Loucy (cell line): ENCODE measurements around the gene MICAL3.

Experiments
- H2AFZ ChIP-seq: fragments of 200-600 bp; sonication (generic); 2 replicates; pipeline ENCODE4 v1.6.0; 2016; ENCODE audit warnings: antibody characterized with exemption, mild to moderate bottlenecking, low read length, moderate library complexity
- H3F3A ChIP-seq: fragments of 200-600 bp; 2 replicates; pipeline ENCODE4 v1.6.0; 2016; ENCODE audit warnings: antibody characterized with exemption, low read depth, mild to moderate bottlenecking
- H3K27me3 ChIP-seq: fragments of 200-600 bp; sonication (generic); 2 replicates; pipeline ENCODE4 v1.6.1; 2014; ENCODE audit warnings: low read length, mild to moderate bottlenecking; ENCODE audit not compliant: insufficient read depth, poor library complexity, severe bottlenecking
- H3K36me3 ChIP-seq: fragments of 200-600 bp; sonication (generic); 2 replicates; pipeline ENCODE4 v1.6.1; 2016; ENCODE audit warnings: low read length; ENCODE audit not compliant: insufficient read depth
- H3K4me1 ChIP-seq: fragments of 200-600 bp; sonication (generic); 2 replicates; pipeline ENCODE4 v1.5.1; 2014; ENCODE audit warnings: low read length, mild to moderate bottlenecking; ENCODE audit not compliant: insufficient read depth, poor library complexity, severe bottlenecking
- H3K4me2 ChIP-seq: fragments of 200-600 bp; sonication (generic); 2 replicates; pipeline ENCODE4 v1.6.0; 2014; ENCODE audit warnings: antibody characterized with exemption, low read length, low read depth, mild to moderate bottlenecking; ENCODE audit not compliant: poor library complexity, severe bottlenecking
- H3K4me3 ChIP-seq: fragments of 200-600 bp; sonication (generic); 2 replicates; pipeline ENCODE4 v1.5.1; 2014; ENCODE audit warnings: low read length, mild to moderate bottlenecking, mixed read lengths; ENCODE audit not compliant: poor library complexity, severe bottlenecking
- H3K79me2 ChIP-seq: fragments of 200-600 bp; sonication (generic); 2 replicates; pipeline ENCODE4 v1.6.1; 2014; ENCODE audit warnings: low read length; ENCODE audit not compliant: insufficient read depth
- H3K9ac ChIP-seq: fragments of 200-600 bp; sonication (generic); 2 replicates; pipeline ENCODE4 v1.6.0; 2014; ENCODE audit warnings: mild to moderate bottlenecking, low read depth, low read length, moderate library complexity; ENCODE audit not compliant: poor library complexity, severe bottlenecking
- H3K9me2 ChIP-seq: fragments of 200-600 bp; sonication (generic); replicated peaks from 2 replicates; pipeline ENCODE4 v1.6.1; 2016; ENCODE audit warnings: low read depth, low read length, mixed read lengths
- H3K9me3 ChIP-seq: fragments of 200-600 bp; sonication (generic); 2 replicates; pipeline ENCODE4 v1.6.1; 2014; ENCODE audit warnings: mild to moderate bottlenecking, antibody characterized with exemption, low read length, low read depth; ENCODE audit not compliant: insufficient read depth
- H4K20me1 ChIP-seq: fragments of 200-600 bp; sonication (generic); 2 replicates; pipeline ENCODE4 v1.6.0; 2014; ENCODE audit warnings: antibody characterized with exemption, low read length, mild to moderate bottlenecking; ENCODE audit not compliant: insufficient read depth, poor library complexity, severe bottlenecking
- CTCF ChIP-seq: fragments of 200-600 bp; sonication (generic); conservative IDR thresholded peaks from 2 replicates; pipeline ENCODE4 v1.5.1; 2014; ENCODE audit warnings: mild to moderate bottlenecking, antibody characterized with exemption, low read length
- EZH2phosphoT487 ChIP-seq: fragments of 200-600 bp; IDR thresholded peaks from 2 replicates; pipeline ENCODE4 v1.6.1; 2018; ENCODE audit warnings: antibody characterized with exemption, mild to moderate bottlenecking, moderate library complexity, borderline replicate concordance

The MICAL3 gene

GRCh38 chr22:17871726-17872458 is 152.5 kb downstream of the MICAL3 start:
- Histone ChIP-seq H3K9ac (no peak overlapping the region), H4K20me1 (no peaks in the 10 kb centered on the region), H3K4me3 (no peak overlapping the region), H3K9me3 (no peaks in the 10 kb centered on the region), H3K4me2 (no peak overlapping the region), H3K36me3 (peaks cover 52% of the 10 kb centered on the region; the same call in 1 of the 2 replicates), H3F3A (peaks cover 9% of the 10 kb centered on the region; the same call in 1 of the 2 replicates), H3K27me3 (no peaks in the 10 kb centered on the region), H3K4me1 (peaks cover 19% of the 10 kb centered on the region), H2AFZ (no peak overlapping the region), H3K79me2 (no peaks in the 10 kb centered on the region), H3K9me2 (no peaks in the 10 kb centered on the region)
- TF ChIP-seq EZH2phosphoT487 (no peak), CTCF (no peak)

GRCh38 chr22:17870407-17870806 is 154.0 kb downstream of the MICAL3 start:
- Histone ChIP-seq H3K9ac (no peak overlapping the region), H3K4me2 (no peak overlapping the region), H2AFZ (no peak overlapping the region), H3K9me3 (no peaks in the 10 kb centered on the region), H3K9me2 (no peaks in the 10 kb centered on the region), H4K20me1 (no peaks in the 10 kb centered on the region), H3F3A (peaks cover 12% of the 10 kb centered on the region; the same call in 1 of the 2 replicates), H3K27me3 (no peaks in the 10 kb centered on the region), H3K36me3 (peaks cover 61% of the 10 kb centered on the region; the same call in 1 of the 2 replicates), H3K4me1 (peaks cover 19% of the 10 kb centered on the region), H3K4me3 (no peak overlapping the region), H3K79me2 (no peaks in the 10 kb centered on the region)
- TF ChIP-seq CTCF (no peak), EZH2phosphoT487 (no peak)

- H3K4me1 ChIP-seq, result peaks cover 19% of the 10 kb centered on the region
- peaks cover 12% of the 10 kb centered on the region; the same call in 1 of the 2 replicates for H3F3A ChIP-seq
- no peak overlapping the region for H3K4me2 ChIP-seq
- peaks cover 67% of the 10 kb centered on the region; the same call in 1 of the 2 replicates for H3K36me3 ChIP-seq
- no peaks in the 10 kb centered on the region for H3K9me2 ChIP-seq
- no peak overlapping the region for H2AFZ ChIP-seq
- H4K20me1 ChIP-seq, result no peaks in the 10 kb centered on the region
- no peak overlapping the region for H3K9ac ChIP-seq
- no peak overlapping the region for H3K4me3 ChIP-seq
- no peaks in the 10 kb centered on the region for H3K27me3 ChIP-seq
- no peaks in the 10 kb centered on the region for H3K79me2 ChIP-seq
- no peaks in the 10 kb centered on the region for H3K9me3 ChIP-seq
- TF ChIP-seq CTCF (no peak), EZH2phosphoT487 (no peak)
These were observed 154.9 kb downstream of the MICAL3 start for GRCh38 chr22:17869285-17870096.
